ENCODE data around the gene NOX3.

- TF ChIP-seq CTCF (conservative IDR thresholded peaks at IDR 0.05; ENCODE audit: low read length) (no peak), EZH2phosphoT487 (IDR thresholded peaks at IDR 0.05; ENCODE audit: borderline replicate concordance) (no peak)
Measured at GRCh38 chr6:155382338-155382685, 73.3 kb downstream of the NOX3 start.
